AML-193 (cell line): Measurements from ENCODE around the gene PDCD7.
"Not testable (repeated sequence)": the region's sequence is repeated elsewhere in the genome, so short reads cannot be mapped to it uniquely, and the experiment has no call there.

Experiments
- DNase-seq, 2 experiments: peaks; one replicate each; lab custom pipeline; 2025; lab: John Stamatoyannopoulos, UW

The PDCD7 gene

DNA sequence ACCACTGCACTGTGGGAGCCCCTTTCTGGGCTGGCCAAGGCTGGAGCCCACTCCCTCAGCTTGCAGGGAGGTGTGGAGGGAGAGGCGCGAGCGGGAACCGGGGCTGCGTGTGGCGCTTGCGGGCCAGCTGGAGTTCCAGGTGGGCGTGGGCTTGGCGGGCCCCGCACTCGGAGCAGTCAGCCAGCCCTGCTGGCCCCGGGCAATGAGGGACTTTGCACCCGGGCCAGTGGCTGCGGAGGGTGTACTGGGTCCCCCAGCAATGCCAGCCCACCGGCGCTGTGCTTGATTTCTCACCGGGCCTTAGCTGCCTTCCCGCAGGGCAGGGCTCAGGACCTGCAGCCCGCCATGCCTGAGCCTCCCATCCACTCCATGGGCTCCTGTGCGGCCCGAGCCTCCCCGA lies 58.7 kb downstream of the PDCD7 start:
- DNase-seq, result not testable (repeated sequence)

GRCh38 chr15:65072617-65073016 lies 61.0 kb downstream of the PDCD7 start:
- DNase-seq, result no peak

- DNase-seq, result no peak
Observed at GRCh38 chr15:65072027-65072426, 61.6 kb downstream of the PDCD7 start.

GRCh38 chr15:65071381-65071811 lies 62.2 kb downstream of the PDCD7 start:
- no peak for DNase-seq

DNA sequence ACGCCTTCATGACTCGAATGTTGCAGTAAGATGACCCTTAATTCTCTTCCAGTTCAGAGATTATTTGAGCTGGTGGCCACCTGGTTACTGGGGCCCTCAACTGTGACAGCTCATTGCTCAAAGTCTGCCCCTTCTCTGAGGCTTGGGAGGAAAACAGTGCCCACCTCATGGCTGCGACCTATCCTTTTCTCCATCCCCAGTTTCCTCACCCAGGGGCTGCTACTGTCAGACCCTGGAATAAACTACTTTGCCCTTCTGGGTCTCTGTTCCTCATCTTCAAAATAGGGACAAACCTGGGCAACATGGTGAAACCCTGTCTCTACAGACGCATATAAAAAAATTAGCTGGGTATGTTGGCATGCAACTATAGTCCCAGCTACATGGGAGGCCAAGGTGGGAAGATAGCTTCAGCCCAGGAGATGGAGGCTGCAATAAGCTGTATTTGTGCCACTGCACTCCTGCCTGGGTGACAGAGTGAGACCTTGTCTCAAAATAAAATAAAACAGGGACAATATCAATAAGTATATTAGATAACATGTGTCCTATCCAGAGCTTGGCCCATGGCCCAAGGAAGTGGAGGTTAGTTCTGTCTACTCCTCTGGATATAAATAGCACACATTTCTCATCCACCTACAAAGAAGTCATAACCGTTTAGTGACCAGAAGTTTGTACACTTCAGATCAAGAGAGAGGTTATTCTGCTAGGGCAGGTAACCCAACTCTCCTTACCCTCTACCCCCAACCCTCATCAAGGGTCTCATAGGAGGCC lies 63.6 kb downstream of the PDCD7 start:
- no peak for DNase-seq

GRCh38 chr15:65069179-65069578 lies 64.4 kb downstream of the PDCD7 start:
- DNase-seq, result no peak

DNA sequence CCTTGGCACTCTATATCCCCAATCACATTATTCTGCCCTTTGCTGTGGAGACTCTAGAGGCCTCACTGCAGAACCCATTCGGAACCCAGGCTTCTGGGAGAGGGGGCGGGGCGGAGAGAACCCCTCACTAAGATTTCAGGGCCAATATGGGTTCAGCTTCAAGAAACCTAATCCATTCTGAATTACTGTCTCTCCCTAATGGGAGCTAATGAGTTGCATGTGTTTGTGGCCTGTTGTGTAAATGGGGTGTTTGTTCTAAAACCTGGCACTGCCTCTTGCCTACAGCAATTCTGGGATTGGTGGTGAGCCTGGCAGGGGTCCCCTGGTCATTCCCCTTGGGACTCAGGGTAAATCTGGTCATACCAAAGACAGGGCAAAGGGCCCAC lies 65.2 kb downstream of the PDCD7 start:
- no peak for DNase-seq

DNA sequence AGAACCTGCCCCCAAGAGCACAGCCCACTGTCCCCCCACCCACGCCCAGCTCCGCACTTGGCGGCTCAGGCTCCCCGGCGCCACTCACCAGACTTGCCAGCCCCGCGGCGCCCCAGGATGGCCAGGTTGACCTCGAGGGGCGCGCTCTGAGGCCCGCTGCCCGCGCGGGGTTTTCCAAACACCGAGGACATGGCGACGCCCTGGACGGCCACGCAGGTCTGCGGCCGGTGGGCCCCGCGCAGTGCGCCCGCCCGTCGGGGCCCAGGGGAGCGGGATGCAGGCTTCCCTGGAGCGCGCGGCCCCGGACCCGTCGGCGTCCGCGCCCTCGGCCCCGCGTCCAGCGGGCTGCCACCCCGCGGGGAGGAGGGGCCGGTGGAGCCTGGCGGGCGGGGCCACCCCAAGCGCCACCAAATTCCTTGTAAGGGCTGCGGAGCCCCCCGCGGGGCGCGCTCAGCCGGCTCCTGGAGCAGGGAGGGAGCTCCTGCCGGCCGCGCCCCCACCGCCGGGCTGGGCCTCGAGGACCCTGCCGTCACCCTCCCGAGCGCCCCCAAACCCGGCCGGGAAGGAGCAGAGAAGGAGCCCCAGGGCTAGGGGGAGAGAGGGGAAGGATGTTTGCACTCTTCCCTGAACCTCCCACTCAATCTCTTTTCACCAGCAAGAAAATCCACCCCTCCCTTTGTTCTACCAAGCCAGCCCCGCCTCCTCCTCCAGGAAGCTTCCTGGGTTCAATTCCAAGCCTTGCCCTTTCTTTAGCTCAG lies 65.8 kb downstream of the PDCD7 start, which contains the start of gene RASL12:
Gene RASL12, minus strand, starts transcription at position 347 of the 758 bp plus-strand sequence. Its CDS starts 156 bp downstream, at position 191.
- DNase-seq, result no peak
